SK-N-SH treated with all-trans-retinoic acid at 6 μM for 48 hours (cell line): ENCODE measurements around the gene CXCL1.

Experiments used
- BACH2 ChIP-seq: fragments of 250-450 bp; sonication (Bioruptor Pico); IDR thresholded peaks from 2 replicates; pipeline ENCODE4 v1.9.0; 2021; ENCODE audit warnings: mild to moderate bottlenecking, borderline replicate concordance
- ISL1 ChIP-seq: fragments of 250-450 bp; sonication (Bioruptor Pico); IDR thresholded peaks from 2 replicates; pipeline ENCODE4 v2.1.2; 2022; ENCODE audit warnings: mild to moderate bottlenecking, moderate library complexity
- TOX ChIP-seq: fragments of 250-450 bp; sonication (Bioruptor Pico); IDR thresholded peaks from 2 replicates; pipeline ENCODE4 v1.8.0; 2021; ENCODE audit warnings: mild to moderate bottlenecking, moderate library complexity, borderline replicate concordance
- ZFP3 ChIP-seq: fragments of 250-450 bp; sonication (Bioruptor Pico); IDR thresholded peaks from 2 replicates; pipeline ENCODE4 v1.5.0; 2020; ENCODE audit warnings: mild to moderate bottlenecking, moderate library complexity
- ZNF70 ChIP-seq: fragments of 450-650 bp; formaldehyde crosslinking; IDR thresholded peaks from 2 replicates; pipeline ENCODE4 v1.5.0; 2020; ENCODE audit warnings: mild to moderate bottlenecking, moderate library complexity
- TF ChIP-seq, protein P1 (sequence below): fragments of 250-450 bp; sonication (Bioruptor Pico); IDR thresholded peaks from 2 replicates; pipeline ENCODE4 v1.5.1; 2020; ENCODE audit warnings: low read depth, mild to moderate bottlenecking, moderate library complexity
- TF ChIP-seq, protein P2 (sequence below): fragments of 250-450 bp; sonication (Bioruptor Pico); IDR thresholded peaks from 2 replicates; pipeline ENCODE4 v1.8.0; 2020; ENCODE audit warnings: mild to moderate bottlenecking, moderate library complexity, borderline replicate concordance
- TF ChIP-seq, protein P3 (sequence below): fragments of 250-450 bp; sonication (Bioruptor Pico); IDR thresholded peaks from 2 replicates; pipeline ENCODE4 v1.5.0; 2020; ENCODE audit warnings: mild to moderate bottlenecking, moderate library complexity

DNA sequence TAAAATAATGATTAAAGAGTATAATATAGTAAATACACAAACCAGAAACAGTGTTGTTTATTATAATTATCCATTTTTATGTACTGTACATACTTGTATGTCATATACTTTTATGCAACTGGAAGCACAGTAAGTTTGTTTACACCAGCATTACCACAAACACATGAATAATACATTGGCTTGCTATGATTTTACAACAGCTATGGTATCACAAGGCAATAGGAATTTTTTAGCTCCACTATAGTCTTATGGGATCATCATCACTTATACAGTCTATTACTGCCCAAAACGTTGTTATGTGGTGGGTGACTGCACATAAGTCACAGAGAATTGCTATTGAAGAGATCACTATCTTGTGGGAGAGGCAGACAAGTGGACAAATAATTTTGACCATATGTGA, 17.9 kb upstream of the CXCL1 start:
- TF ChIP-seq, protein P1, sequence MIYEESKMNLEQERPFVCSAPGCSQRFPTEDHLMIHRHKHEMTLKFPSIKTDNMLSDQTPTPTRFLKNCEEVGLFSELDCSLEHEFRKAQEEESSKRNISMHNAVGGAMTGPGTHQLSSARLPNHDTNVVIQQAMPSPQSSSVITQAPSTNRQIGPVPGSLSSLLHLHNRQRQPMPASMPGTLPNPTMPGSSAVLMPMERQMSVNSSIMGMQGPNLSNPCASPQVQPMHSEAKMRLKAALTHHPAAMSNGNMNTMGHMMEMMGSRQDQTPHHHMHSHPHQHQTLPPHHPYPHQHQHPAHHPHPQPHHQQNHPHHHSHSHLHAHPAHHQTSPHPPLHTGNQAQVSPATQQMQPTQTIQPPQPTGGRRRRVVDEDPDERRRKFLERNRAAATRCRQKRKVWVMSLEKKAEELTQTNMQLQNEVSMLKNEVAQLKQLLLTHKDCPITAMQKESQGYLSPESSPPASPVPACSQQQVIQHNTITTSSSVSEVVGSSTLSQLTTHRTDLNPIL (CRISPR knock-in tag), result no peak
- TF ChIP-seq ZNF70 (no peak), ZFP3 (no peak), ISL1 (no peak), TOX (CRISPR knock-in tag) (no peak), BACH2 (CRISPR knock-in tag) (no peak)
- TF ChIP-seq, protein P2, sequence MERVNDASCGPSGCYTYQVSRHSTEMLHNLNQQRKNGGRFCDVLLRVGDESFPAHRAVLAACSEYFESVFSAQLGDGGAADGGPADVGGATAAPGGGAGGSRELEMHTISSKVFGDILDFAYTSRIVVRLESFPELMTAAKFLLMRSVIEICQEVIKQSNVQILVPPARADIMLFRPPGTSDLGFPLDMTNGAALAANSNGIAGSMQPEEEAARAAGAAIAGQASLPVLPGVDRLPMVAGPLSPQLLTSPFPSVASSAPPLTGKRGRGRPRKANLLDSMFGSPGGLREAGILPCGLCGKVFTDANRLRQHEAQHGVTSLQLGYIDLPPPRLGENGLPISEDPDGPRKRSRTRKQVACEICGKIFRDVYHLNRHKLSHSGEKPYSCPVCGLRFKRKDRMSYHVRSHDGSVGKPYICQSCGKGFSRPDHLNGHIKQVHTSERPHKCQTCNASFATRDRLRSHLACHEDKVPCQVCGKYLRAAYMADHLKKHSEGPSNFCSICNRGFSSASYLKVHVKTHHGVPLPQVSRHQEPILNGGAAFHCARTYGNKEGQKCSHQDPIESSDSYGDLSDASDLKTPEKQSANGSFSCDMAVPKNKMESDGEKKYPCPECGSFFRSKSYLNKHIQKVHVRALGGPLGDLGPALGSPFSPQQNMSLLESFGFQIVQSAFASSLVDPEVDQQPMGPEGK, result no peak
- TF ChIP-seq, protein P3, sequence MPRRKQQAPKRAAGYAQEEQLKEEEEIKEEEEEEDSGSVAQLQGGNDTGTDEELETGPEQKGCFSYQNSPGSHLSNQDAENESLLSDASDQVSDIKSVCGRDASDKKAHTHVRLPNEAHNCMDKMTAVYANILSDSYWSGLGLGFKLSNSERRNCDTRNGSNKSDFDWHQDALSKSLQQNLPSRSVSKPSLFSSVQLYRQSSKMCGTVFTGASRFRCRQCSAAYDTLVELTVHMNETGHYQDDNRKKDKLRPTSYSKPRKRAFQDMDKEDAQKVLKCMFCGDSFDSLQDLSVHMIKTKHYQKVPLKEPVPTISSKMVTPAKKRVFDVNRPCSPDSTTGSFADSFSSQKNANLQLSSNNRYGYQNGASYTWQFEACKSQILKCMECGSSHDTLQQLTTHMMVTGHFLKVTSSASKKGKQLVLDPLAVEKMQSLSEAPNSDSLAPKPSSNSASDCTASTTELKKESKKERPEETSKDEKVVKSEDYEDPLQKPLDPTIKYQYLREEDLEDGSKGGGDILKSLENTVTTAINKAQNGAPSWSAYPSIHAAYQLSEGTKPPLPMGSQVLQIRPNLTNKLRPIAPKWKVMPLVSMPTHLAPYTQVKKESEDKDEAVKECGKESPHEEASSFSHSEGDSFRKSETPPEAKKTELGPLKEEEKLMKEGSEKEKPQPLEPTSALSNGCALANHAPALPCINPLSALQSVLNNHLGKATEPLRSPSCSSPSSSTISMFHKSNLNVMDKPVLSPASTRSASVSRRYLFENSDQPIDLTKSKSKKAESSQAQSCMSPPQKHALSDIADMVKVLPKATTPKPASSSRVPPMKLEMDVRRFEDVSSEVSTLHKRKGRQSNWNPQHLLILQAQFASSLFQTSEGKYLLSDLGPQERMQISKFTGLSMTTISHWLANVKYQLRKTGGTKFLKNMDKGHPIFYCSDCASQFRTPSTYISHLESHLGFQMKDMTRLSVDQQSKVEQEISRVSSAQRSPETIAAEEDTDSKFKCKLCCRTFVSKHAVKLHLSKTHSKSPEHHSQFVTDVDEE (CRISPR knock-in tag), result no peak
